Measurements from ENCODE around the gene LMOD1. TPM values are rescaled to one million over a fixed set of nuclear protein-coding genes. Genes with fewer than 3 reads are reported as not detected.

LMOD1 gene
- total and polyA plus RNA-seq, 2 donors (not counting 1 experiment from before 2014, with no cell fraction given) = not detected

- CTCF ChIA-PET = no interaction called here
- no peak overlapping the region for H3K9ac ChIP-seq (ENCODE audit: low read length)
- no peaks in the 10 kb centered on the region for H3K36me3 ChIP-seq (replicated peaks in 1 of 2; ENCODE audit: control extremely low read depth in 1 of 2, control insufficient read depth in 1 of 2, extremely low read depth in 1 of 2, insufficient read depth in 2 of 2, low read length in 1 of 2)
Measured at GRCh38 chr1:201938440-201939035, 7.8 kb downstream of the LMOD1 start.

DNA sequence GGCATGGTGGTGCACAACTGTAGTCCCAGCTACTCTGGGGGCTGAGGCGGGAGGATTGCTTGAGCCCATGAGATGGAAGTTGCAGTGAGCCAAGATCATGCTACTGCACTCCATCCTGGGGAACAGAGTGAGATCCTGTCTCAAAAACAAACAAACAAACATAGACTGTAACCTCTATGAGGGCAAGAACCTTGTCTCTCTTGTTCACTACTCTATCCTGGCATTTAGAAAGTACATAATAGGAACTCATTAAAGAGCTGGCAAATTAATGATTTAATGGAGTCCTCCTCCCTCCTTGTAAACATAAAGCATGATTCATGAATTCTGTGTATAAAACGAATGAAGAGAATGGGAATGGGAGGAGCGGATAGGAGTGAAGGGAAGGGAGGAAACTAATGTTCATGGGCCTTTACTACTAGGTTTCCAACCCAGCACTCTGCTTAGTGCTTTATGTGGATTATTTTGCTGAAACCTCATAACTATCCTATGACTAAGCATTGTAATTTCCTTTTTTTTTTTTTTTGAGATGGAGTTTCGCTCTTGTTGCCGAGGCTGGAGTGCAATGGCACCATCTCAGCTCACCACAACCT lies 8.6 kb downstream of the LMOD1 start:
- no peak overlapping the region for H3K27ac ChIP-seq (ENCODE audit: low read length in 2 of 2)
- no peaks in the 10 kb centered on the region for H4K20me1 ChIP-seq (ENCODE audit: control insufficient read depth, insufficient read depth, low read length, poor library complexity, severe bottlenecking)
- H3K4me2 ChIP-seq (replicated peaks; ENCODE audit: low read depth, low read length, poor library complexity, severe bottlenecking) = no peak overlapping the region
- no peak for DNase-seq
- no peak overlapping the region for H3K4me3 ChIP-seq (ENCODE audit: control extremely low read depth in 1 of 5, extremely low read depth in 1 of 5, insufficient read depth in 1 of 5, low read depth in 2 of 5, low read length in 4 of 5)
- H3K36me3 ChIP-seq (replicated peaks in 1 of 2; ENCODE audit: control extremely low read depth in 1 of 2, control insufficient read depth in 1 of 2, extremely low read depth in 1 of 2, insufficient read depth in 2 of 2, low read length in 1 of 2) = no peaks in the 10 kb centered on the region
- no peak overlapping the region for H3K27ac Mint-ChIP-seq
- H3K4me1 Mint-ChIP-seq = no peaks in the 10 kb centered on the region
- WGBS (ENCODE audit: insufficient coverage) = no CpG with 5 or more reads among the region's 5 CpGs
- H3K9me3 ChIP-seq (ENCODE audit: control extremely low read depth in 1 of 3, control insufficient read depth in 2 of 3, insufficient read depth in 1 of 3, low read length in 2 of 3) = no peaks in the 10 kb centered on the region
- ATAC-seq (ENCODE audit: low read depth) = no peak
- intact Hi-C loops (cut with micrococcal nuclease) = no loop called here
- POLR2A ChIA-PET = no interaction called here
- H3K9ac ChIP-seq (ENCODE audit: low read length) = no peak overlapping the region
- CTCF ChIA-PET = no interaction called here
- H3K27me3 ChIP-seq (replicated peaks in 1 of 4; ENCODE audit: control extremely low read depth in 1 of 4, control insufficient read depth in 3 of 4, insufficient read depth in 4 of 4, low read length in 3 of 4) = peaks cover 0 to 17% (median 1%) of the 10 kb centered on the region in 4 experiments
- H2AFZ ChIP-seq (ENCODE audit: insufficient read depth, low read depth, low read length, poor library complexity, severe bottlenecking) = no peak overlapping the region
- no peaks in the 10 kb centered on the region for H3K79me2 ChIP-seq (ENCODE audit: control insufficient read depth, insufficient read depth, low read length)
- H3K4me3 Mint-ChIP-seq = no peak overlapping the region
- H3K27me3 Mint-ChIP-seq = peaks cover 28% of the 10 kb centered on the region
- H3K4me1 ChIP-seq (ENCODE audit: control insufficient read depth in 2 of 2, insufficient read depth in 2 of 2, low read length in 2 of 2) = no peaks in the 10 kb centered on the region
- H3K9me3 Mint-ChIP-seq (ENCODE audit: insufficient read depth) = no peaks in the 10 kb centered on the region
- TF ChIP-seq EZH2 (IDR thresholded peaks at IDR 0.05; ENCODE audit: borderline replicate concordance, insufficient read depth, low read depth, low read length, poor library complexity, severe bottlenecking) = no peak
- TF ChIP-seq, protein P1, sequence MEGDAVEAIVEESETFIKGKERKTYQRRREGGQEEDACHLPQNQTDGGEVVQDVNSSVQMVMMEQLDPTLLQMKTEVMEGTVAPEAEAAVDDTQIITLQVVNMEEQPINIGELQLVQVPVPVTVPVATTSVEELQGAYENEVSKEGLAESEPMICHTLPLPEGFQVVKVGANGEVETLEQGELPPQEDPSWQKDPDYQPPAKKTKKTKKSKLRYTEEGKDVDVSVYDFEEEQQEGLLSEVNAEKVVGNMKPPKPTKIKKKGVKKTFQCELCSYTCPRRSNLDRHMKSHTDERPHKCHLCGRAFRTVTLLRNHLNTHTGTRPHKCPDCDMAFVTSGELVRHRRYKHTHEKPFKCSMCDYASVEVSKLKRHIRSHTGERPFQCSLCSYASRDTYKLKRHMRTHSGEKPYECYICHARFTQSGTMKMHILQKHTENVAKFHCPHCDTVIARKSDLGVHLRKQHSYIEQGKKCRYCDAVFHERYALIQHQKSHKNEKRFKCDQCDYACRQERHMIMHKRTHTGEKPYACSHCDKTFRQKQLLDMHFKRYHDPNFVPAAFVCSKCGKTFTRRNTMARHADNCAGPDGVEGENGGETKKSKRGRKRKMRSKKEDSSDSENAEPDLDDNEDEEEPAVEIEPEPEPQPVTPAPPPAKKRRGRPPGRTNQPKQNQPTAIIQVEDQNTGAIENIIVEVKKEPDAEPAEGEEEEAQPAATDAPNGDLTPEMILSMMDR (IDR thresholded peaks at IDR 0.05) = no peak

More at GRCh38 chr1:201938440-201939035, 7.8 kb downstream of the LMOD1 start:
- ATAC-seq (ENCODE audit: low read depth) = no peak
- Histone ChIP-seq H3K4me3 (ENCODE audit: control extremely low read depth in 1 of 5, extremely low read depth in 1 of 5, insufficient read depth in 1 of 5, low read depth in 2 of 5, low read length in 4 of 5) (no peak overlapping the region), H3K4me1 (ENCODE audit: control insufficient read depth in 2 of 2, insufficient read depth in 2 of 2, low read length in 2 of 2) (no peaks in the 10 kb centered on the region), H3K27ac (ENCODE audit: low read length in 2 of 2) (no peak overlapping the region), H2AFZ (ENCODE audit: insufficient read depth, low read depth, low read length, poor library complexity, severe bottlenecking) (no peak overlapping the region), H3K79me2 (ENCODE audit: control insufficient read depth, insufficient read depth, low read length) (no peaks in the 10 kb centered on the region), H3K4me2 (replicated peaks; ENCODE audit: low read depth, low read length, poor library complexity, severe bottlenecking) (no peak overlapping the region), H4K20me1 (ENCODE audit: control insufficient read depth, insufficient read depth, low read length, poor library complexity, severe bottlenecking) (no peaks in the 10 kb centered on the region), H3K9me3 (ENCODE audit: control extremely low read depth in 1 of 3, control insufficient read depth in 2 of 3, insufficient read depth in 1 of 3, low read length in 2 of 3) (no peaks in the 10 kb centered on the region), H3K27me3 (replicated peaks in 1 of 4; ENCODE audit: control extremely low read depth in 1 of 4, control insufficient read depth in 3 of 4, insufficient read depth in 4 of 4, low read length in 3 of 4) (peaks cover 0 to 17% (median 4%) of the 10 kb centered on the region in 4 experiments)
- H3K9me3 Mint-ChIP-seq (ENCODE audit: insufficient read depth) = no peaks in the 10 kb centered on the region
- peaks cover 32% of the 10 kb centered on the region for H3K27me3 Mint-ChIP-seq
- no peak for DNase-seq
- POLR2A ChIA-PET = no interaction called here
- H3K27ac Mint-ChIP-seq = no peak overlapping the region
- 96% methylated on average over 3 of the region's 4 CpGs for WGBS (ENCODE audit: insufficient coverage)
- intact Hi-C loops (cut with micrococcal nuclease) = no loop called here
- TF ChIP-seq, protein P1 (IDR thresholded peaks at IDR 0.05) = no peak
- TF ChIP-seq EZH2 (IDR thresholded peaks at IDR 0.05; ENCODE audit: borderline replicate concordance, insufficient read depth, low read depth, low read length, poor library complexity, severe bottlenecking) = no peak
- H3K4me3 Mint-ChIP-seq = no peak overlapping the region
- no peaks in the 10 kb centered on the region for H3K4me1 Mint-ChIP-seq

Data from B cell (primary cell).